Chondrocyte (in vitro differentiated cells): Measurements from ENCODE around the gene SLC35B2. TPM values are rescaled to one million over a fixed set of nuclear protein-coding genes. Genes with fewer than 3 reads are reported as not detected.

Experiments
- DNase-seq: peaks from one replicate; pipeline ENCODE4 v3.0.0; 2021; ENCODE audit warnings: mixed read lengths, low spot score
- H3K27ac Mint-ChIP-seq: one replicate; pipeline ENCODE4 v1.8.0; 2021; ENCODE audit warnings: mild to moderate bottlenecking, moderate library complexity, mixed read lengths; ENCODE audit not compliant: unreplicated experiment
- H3K27me3 Mint-ChIP-seq: 2 replicates; pipeline ENCODE4 v1.8.0; 2021; ENCODE audit warnings: low read depth, mixed read lengths
- H3K36me3 Mint-ChIP-seq: 2 replicates; pipeline ENCODE4 v1.8.0; 2021; ENCODE audit warnings: low read depth, mixed read lengths
- H3K4me1 Mint-ChIP-seq: 2 replicates; pipeline ENCODE4 v1.8.0; 2021; ENCODE audit warnings: low read depth, mild to moderate bottlenecking, mixed read lengths
- H3K4me3 Mint-ChIP-seq: one replicate; pipeline ENCODE4 v1.8.0; 2021; ENCODE audit warnings: mild to moderate bottlenecking, moderate library complexity, mixed read lengths; ENCODE audit not compliant: unreplicated experiment
- H3K9me3 Mint-ChIP-seq: 2 replicates; pipeline ENCODE4 v1.8.0; 2021; ENCODE audit warnings: low read depth, mixed read lengths
- total RNA-seq: library from RNA; stranded (reverse); gene quantifications from 3 replicates; pipeline ENCODE4 v1.2.1, GENCODE V29; 2021
- TF ChIP-seq, protein P1 (sequence below): fragments of 200-600 bp; sonication (generic); IDR thresholded peaks from 2 replicates; pipeline ENCODE4 v1.5.0; 2021; ENCODE audit warnings: antibody characterized with exemption, mild to moderate bottlenecking, moderate library complexity

The SLC35B2 gene
- total RNA-seq, 1 donor from 2014 or later: 71.5 TPM

DNA sequence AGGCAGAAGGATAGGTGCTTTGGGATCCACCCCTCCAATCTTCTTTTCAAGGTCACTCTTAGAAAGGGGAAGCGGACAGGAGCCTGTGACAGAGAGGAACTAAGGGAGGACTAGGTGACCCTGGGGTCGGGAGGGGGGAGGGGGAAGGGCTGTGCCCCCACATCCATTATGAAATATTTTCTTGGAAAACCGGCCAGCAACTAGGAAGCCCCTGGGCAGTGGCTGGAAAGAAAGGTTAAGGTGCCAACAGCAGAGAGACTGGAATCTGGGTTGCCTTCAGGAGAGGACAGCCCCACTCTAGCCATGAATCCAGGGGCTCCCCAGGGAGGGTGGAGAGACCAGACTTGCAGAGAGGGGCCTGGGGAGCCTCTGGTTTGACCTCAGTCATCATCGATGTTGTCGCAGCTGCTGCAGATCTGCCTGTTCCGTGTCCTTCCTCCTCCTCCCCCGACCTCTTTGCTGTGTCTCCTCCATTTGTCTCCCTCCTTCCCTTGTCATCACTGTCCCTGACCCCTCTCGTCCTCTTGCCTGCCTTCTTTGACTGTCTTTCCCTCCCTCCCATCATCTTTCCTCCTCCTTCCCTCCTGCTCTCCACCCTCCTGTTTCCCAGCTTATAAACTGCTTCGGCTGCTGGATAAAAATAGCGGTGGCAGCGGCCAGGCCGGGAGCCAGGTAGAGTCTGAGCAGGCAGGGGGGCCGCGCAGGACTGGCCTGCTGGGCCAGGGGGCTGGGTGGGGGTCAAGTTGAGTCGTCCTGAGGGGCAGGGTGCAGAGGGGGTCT lies 30.8 kb downstream of the SLC35B2 start:
- Mint-ChIP-seq H3K36me3 (peaks cover 12% of the 10 kb centered on the region), H3K27me3 (no peaks in the 10 kb centered on the region), H3K9me3 (no peaks in the 10 kb centered on the region), H3K27ac (peak overlapping the region; percentile 76), H3K4me1 (peaks cover 80% of the 10 kb centered on the region), H3K4me3 (peak overlapping the region; percentile 70)
- DNase-seq: no peak
- TF ChIP-seq, protein P1, sequence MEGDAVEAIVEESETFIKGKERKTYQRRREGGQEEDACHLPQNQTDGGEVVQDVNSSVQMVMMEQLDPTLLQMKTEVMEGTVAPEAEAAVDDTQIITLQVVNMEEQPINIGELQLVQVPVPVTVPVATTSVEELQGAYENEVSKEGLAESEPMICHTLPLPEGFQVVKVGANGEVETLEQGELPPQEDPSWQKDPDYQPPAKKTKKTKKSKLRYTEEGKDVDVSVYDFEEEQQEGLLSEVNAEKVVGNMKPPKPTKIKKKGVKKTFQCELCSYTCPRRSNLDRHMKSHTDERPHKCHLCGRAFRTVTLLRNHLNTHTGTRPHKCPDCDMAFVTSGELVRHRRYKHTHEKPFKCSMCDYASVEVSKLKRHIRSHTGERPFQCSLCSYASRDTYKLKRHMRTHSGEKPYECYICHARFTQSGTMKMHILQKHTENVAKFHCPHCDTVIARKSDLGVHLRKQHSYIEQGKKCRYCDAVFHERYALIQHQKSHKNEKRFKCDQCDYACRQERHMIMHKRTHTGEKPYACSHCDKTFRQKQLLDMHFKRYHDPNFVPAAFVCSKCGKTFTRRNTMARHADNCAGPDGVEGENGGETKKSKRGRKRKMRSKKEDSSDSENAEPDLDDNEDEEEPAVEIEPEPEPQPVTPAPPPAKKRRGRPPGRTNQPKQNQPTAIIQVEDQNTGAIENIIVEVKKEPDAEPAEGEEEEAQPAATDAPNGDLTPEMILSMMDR: no peak

DNA sequence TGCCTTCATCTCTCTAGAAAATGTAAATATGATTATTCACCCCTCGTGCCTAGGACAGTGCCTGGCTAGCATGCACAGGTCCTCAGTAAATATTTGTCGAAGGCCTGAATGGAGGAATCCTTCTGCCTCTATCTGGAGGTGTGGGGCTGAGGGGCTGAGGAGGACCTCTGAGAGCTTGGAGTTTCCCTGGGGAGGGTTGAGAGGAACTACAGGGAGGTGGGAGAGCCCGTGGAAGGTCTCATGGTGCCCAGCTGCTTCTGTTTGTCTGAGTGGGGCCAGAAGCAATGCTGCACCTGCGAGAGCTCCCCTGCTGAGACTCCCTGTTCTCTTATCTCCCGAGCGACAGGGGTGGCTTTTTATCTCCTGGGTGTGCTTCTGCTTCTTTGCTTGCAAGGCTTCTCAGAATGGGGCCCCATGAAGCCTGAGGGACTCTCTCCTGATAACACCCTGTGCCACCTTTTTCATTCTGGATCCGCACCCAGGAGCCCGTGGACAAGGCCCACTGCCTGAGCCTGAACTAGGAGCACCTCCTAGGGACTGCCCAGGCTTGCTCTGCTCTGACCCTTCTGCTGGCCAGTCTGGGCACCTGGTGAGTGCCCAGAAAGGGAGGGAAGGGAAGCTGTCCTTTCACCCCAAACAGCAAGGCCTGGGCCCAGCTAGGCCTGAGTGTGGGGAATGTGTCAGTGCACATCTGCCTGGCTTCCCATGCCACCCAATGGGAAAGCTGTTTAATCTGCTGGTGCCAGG lies 31.6 kb downstream of the SLC35B2 start:
- H3K4me1 Mint-ChIP-seq: peaks cover 83% of the 10 kb centered on the region
- H3K4me3 Mint-ChIP-seq: peak overlapping the region; percentile 70
- no peaks in the 10 kb centered on the region for H3K9me3 Mint-ChIP-seq
- H3K36me3 Mint-ChIP-seq: peaks cover 7% of the 10 kb centered on the region
- peak overlapping the region; percentile 51 for H3K27ac Mint-ChIP-seq
- H3K27me3 Mint-ChIP-seq: no peaks in the 10 kb centered on the region
- DNase-seq: no peak
- TF ChIP-seq, protein P1: no peak

DNA sequence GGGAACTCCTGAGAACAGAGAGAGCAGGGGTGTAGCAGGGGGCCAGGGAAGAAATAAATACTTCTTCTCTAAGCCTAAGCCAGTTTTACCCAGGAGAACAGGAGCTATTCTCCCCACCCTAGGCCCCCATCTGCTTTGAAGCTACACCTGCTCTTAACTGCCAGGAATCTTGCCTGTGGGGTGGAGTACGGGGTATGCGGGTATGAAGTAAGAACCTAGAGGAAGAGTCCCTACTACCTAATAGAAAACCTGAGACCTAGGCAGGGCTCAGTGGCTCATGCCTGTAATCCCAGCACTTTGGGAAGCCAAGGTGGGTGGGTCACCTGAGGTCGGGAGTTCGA lies 32.4 kb downstream of the SLC35B2 start:
- TF ChIP-seq, protein P1: no peak
- H3K9me3 Mint-ChIP-seq: no peaks in the 10 kb centered on the region
- H3K4me3 Mint-ChIP-seq: peak overlapping the region; percentile 86
- no peaks in the 10 kb centered on the region for H3K27me3 Mint-ChIP-seq
- peaks cover 85% of the 10 kb centered on the region for H3K4me1 Mint-ChIP-seq
- no peak for DNase-seq
- peaks cover 5% of the 10 kb centered on the region for H3K36me3 Mint-ChIP-seq
- peak overlapping the region; percentile 82 for H3K27ac Mint-ChIP-seq

DNA sequence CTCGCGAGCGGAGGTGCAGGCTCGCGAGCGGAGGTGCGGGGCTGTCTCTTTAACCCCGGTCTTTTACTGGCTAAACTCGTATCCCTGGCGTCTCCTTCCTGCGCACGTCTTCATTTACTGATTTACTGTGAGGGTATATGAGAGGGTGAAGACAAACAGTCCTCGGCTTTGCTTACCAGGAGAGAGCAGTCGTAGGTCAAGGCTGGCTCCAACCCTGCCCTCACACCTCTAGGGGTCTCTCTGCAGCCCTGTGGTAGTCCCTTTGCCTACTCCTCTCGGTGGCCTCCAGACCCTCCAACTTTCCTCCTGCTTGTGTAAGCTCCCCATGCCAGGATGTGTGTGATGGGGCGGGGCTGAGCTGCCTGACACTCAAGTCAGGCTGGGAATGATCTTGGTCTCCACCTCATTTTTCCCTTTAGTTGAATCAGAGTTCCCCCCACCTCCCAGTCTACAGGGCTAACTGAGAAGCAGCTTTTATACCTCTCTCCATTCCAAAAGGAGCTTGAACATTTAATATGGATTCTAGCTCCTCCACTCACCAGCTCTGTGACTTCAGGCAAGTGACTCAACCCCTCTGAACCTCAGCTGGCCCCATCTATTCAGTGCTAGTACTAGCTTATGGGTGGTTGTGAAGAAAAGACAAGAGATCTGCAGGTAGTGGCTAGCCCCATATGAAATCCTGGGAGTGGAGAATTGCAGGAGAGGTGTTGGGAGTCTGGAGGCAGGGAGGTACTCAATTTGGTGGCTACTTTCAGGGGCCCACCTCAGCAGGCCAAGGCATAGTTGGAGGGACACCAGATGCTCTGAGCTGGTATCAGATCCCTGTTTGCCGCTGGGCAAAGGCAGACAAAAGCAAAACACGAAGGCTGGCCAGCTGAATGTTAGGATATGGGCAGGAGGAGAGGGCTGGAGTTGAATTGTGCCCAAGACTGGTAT lies 33.0 kb downstream of the SLC35B2 start:
- no peak for DNase-seq
- peaks cover 84% of the 10 kb centered on the region for H3K4me1 Mint-ChIP-seq
- TF ChIP-seq, protein P1: no peak
- H3K4me3 Mint-ChIP-seq: peak overlapping the region; percentile 86
- H3K36me3 Mint-ChIP-seq: peaks cover 3% of the 10 kb centered on the region
- no peaks in the 10 kb centered on the region for H3K9me3 Mint-ChIP-seq
- H3K27me3 Mint-ChIP-seq: no peaks in the 10 kb centered on the region
- peak overlapping the region; percentile 82 for H3K27ac Mint-ChIP-seq
